Smooth muscle cell of the brain vasculature (primary cell): ENCODE measurements around the gene AIP.
"Not testable (repeated sequence)": the region's sequence is repeated elsewhere in the genome, so short reads cannot be mapped to it uniquely, and the experiment has no call there.

ENCODE experiments used
- DNase-seq: peaks from one replicate; pipeline ENCODE4 v3.0.0-alpha.2; 2012; ENCODE audit warnings: low read depth, low spot score

AIP gene

GRCh38 chr11:67449116-67449844 is 33.5 kb upstream of the AIP start:
- no peak for DNase-seq

- DNase-seq: no peak
These were observed 31.8 kb upstream of the AIP start for GRCh38 chr11:67450796-67451657.

- no peak for DNase-seq
These were observed 31.2 kb upstream of the AIP start for GRCh38 chr11:67451658-67451976.

- DNase-seq: no peak
These were observed 30.5 kb upstream of the AIP start, which contains the start of gene GPR152 for GRCh38 chr11:67452141-67452952. Gene GPR152, minus strand, starts transcription at chr11:67452729. Its CDS starts 5 bp downstream, at chr11:67452724.

GRCh38 chr11:67453816-67454732 is 28.8 kb upstream of the AIP start:
- no peak for DNase-seq

- no peak for DNase-seq
These were observed 27.8 kb upstream of the AIP start, which contains the start of gene CABP4 for GRCh38 chr11:67455054-67455453. Gene CABP4, plus strand, starts transcription at chr11:67455354. Its CDS starts 70 bp downstream, at chr11:67455424.

- no peak for DNase-seq
These were observed 26.6 kb upstream of the AIP start for GRCh38 chr11:67456068-67456705.

- no peak for DNase-seq
These were observed 25.4 kb upstream of the AIP start for GRCh38 chr11:67457453-67457852.

- DNase-seq: no peak
These were observed 24.6 kb upstream of the AIP start for GRCh38 chr11:67458266-67458665.

- DNase-seq: no peak
These were observed 19.6 kb upstream of the AIP start for GRCh38 chr11:67463186-67463585.

- DNase-seq: no peak
These were observed 19.0 kb upstream of the AIP start for GRCh38 chr11:67463680-67464410.

- no peak for DNase-seq
These were observed 18.2 kb upstream of the AIP start for GRCh38 chr11:67464411-67465188.

GRCh38 chr11:67465189-67465510 is 17.7 kb upstream of the AIP start:
- DNase-seq: no peak

GRCh38 chr11:67465530-67465929 is 17.3 kb upstream of the AIP start:
- not testable (repeated sequence) for DNase-seq

GRCh38 chr11:67466367-67466766 is 16.5 kb upstream of the AIP start:
- no peak for DNase-seq

GRCh38 chr11:67466962-67467771 is 15.7 kb upstream of the AIP start:
- no peak for DNase-seq

GRCh38 chr11:67468056-67468455 is 14.8 kb upstream of the AIP start:
- no peak for DNase-seq

- DNase-seq: no peak
These were observed 14.4 kb upstream of the AIP start for GRCh38 chr11:67468456-67468758.
